Measurements from ENCODE around the gene TNKS2.

- TF ChIP-seq CTCF (IDR thresholded peaks at IDR 0.05) (no peak), POLR2A (IDR thresholded peaks at IDR 0.05) (no peak)
Measured at GRCh38 chr10:91771907-91772306, 26.3 kb upstream of the TNKS2 start.
